Endodermal cell (in vitro differentiated cells): ENCODE results near the gene IQCH. TPM values are rescaled to one million over a fixed set of nuclear protein-coding genes. Genes with fewer than 3 reads are reported as not detected.

Experiments used
- DNase-seq: peaks from one replicate; pipeline ENCODE4 v3.0.0-alpha.2; 2017
- H3K27ac ChIP-seq: 2 replicates; pipeline ENCODE4 v1.5.1; 2013; ENCODE audit warnings: mild to moderate bottlenecking, low read depth, low read length, moderate library complexity
- H3K27me3 ChIP-seq: 2 replicates; pipeline ENCODE4 v1.6.1; 2013; ENCODE audit warnings: mild to moderate bottlenecking, low read length, moderate library complexity; ENCODE audit not compliant: insufficient read depth, control insufficient read depth, poor library complexity, severe bottlenecking
- H3K36me3 ChIP-seq: 2 replicates; pipeline ENCODE4 v1.7.0; 2013; ENCODE audit warnings: mild to moderate bottlenecking, low read length, moderate library complexity; ENCODE audit not compliant: control insufficient read depth, insufficient read depth
- H3K4me1 ChIP-seq: one replicate; pipeline ENCODE4 v1.7.0; 2013; ENCODE audit warnings: low read length; ENCODE audit not compliant: control insufficient read depth, insufficient read depth
- H3K4me3 ChIP-seq: 2 replicates; pipeline ENCODE4 v1.5.1; 2013; ENCODE audit warnings: mild to moderate bottlenecking, low read length, moderate library complexity
- H3K9ac ChIP-seq: 2 replicates; pipeline ENCODE4 v1.6.1; 2013; ENCODE audit warnings: mild to moderate bottlenecking, low read length, moderate library complexity; ENCODE audit not compliant: poor library complexity, severe bottlenecking; ENCODE audit errors: extremely low read depth
- H3K9me3 ChIP-seq: 2 replicates; pipeline ENCODE4 v1.6.1; 2013; ENCODE audit warnings: mild to moderate bottlenecking, low read length, moderate library complexity; ENCODE audit not compliant: control insufficient read depth
- H3K27ac Mint-ChIP-seq: 2 replicates; pipeline ENCODE4 v1.8.0; 2020; ENCODE audit warnings: mixed read lengths
- H3K27me3 Mint-ChIP-seq: 2 replicates; pipeline ENCODE4 v1.8.0; 2021; ENCODE audit warnings: mild to moderate bottlenecking, mixed read lengths; ENCODE audit not compliant: insufficient read depth
- H3K36me3 Mint-ChIP-seq: 2 replicates; pipeline ENCODE4 v1.8.0; 2020; ENCODE audit warnings: low read depth, mixed read lengths
- H3K4me1 Mint-ChIP-seq: 2 replicates; pipeline ENCODE4 v1.8.0; 2020; ENCODE audit warnings: mixed read lengths
- H3K4me3 Mint-ChIP-seq: 2 replicates; pipeline ENCODE4 v1.8.0; 2020; ENCODE audit warnings: mild to moderate bottlenecking, moderate library complexity, mixed read lengths
- H3K9me3 Mint-ChIP-seq: 2 replicates; pipeline ENCODE4 v1.8.0; 2020; ENCODE audit warnings: mild to moderate bottlenecking, mixed read lengths
- WGBS, 2 experiments: methylation state at CpG; one replicate each; pipeline versions ENCODE4 v1.1.5 to v1.1.7; 2013; ENCODE audit warnings: missing lambda C conversion rate in 2 of 2, mixed read lengths in 1 of 2; ENCODE audit not compliant: insufficient coverage in 1 of 2, insufficient read length in 1 of 2; 5-methylcytosine and 5-hydroxymethylcytosine counted together
- total RNA-seq, 2 donors: library from RNA; stranded (reverse); fragmentation: NEBNext Ultra II Directional in 1 of 2; extraction: Animal tissue kit (Norgen Biotek cat#: 25700) in 1 of 2; gene quantifications; 2 replicates in 1 of 2; 3 replicates in 1 of 2; pipeline ENCODE4 v1.2.1, GENCODE V29; 2021
- TF ChIP-seq, protein P1 (sequence below): fragments of 200-600 bp; sonication (generic); conservative IDR thresholded peaks from 2 replicates; pipeline ENCODE4 v1.5.0; 2021; ENCODE audit warnings: antibody characterized with exemption, mild to moderate bottlenecking

IQCH gene
- total RNA-seq, 2 donors from 2014 or later: 6.2 to 12.8 TPM

DNA sequence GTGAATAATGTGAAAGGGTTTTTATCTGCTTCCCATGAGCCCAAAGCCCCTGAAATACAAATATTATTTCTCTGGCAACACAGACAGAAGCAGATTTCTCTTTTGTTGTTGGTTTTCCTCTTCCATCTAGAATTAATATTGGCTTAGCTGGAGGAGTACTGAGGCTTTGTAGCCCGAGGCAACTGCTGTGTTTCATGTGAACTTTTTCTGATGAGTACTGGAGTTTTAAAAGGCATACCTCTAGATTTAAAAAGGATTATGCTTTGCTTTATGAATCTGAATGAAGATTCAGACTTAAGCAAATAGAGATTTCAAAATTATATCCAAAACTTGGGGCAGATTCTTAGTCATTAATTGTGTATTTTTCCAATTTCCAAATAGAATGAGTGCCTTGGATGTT is 50.9 kb downstream of the IQCH start:
- no peak overlapping the region for H3K27ac ChIP-seq
- TF ChIP-seq, protein P1, sequence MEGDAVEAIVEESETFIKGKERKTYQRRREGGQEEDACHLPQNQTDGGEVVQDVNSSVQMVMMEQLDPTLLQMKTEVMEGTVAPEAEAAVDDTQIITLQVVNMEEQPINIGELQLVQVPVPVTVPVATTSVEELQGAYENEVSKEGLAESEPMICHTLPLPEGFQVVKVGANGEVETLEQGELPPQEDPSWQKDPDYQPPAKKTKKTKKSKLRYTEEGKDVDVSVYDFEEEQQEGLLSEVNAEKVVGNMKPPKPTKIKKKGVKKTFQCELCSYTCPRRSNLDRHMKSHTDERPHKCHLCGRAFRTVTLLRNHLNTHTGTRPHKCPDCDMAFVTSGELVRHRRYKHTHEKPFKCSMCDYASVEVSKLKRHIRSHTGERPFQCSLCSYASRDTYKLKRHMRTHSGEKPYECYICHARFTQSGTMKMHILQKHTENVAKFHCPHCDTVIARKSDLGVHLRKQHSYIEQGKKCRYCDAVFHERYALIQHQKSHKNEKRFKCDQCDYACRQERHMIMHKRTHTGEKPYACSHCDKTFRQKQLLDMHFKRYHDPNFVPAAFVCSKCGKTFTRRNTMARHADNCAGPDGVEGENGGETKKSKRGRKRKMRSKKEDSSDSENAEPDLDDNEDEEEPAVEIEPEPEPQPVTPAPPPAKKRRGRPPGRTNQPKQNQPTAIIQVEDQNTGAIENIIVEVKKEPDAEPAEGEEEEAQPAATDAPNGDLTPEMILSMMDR: no peak
- no peak overlapping the region for H3K9ac ChIP-seq
- Mint-ChIP-seq H3K36me3 (no peaks in the 10 kb centered on the region), H3K27me3 (no peaks in the 10 kb centered on the region), H3K4me1 (no peaks in the 10 kb centered on the region), H3K27ac (no peak overlapping the region), H3K4me3 (no peak overlapping the region), H3K9me3 (no peaks in the 10 kb centered on the region)
- no peaks in the 10 kb centered on the region for H3K27me3 ChIP-seq
- no peaks in the 10 kb centered on the region for H3K9me3 ChIP-seq
- DNase-seq: no peak
- WGBS, 2 experiments: 33 to 47% methylated on average over 1 of the region's 1 CpG
- no peaks in the 10 kb centered on the region for H3K36me3 ChIP-seq
- H3K4me1 ChIP-seq: no peaks in the 10 kb centered on the region
- H3K4me3 ChIP-seq: no peak overlapping the region

DNA sequence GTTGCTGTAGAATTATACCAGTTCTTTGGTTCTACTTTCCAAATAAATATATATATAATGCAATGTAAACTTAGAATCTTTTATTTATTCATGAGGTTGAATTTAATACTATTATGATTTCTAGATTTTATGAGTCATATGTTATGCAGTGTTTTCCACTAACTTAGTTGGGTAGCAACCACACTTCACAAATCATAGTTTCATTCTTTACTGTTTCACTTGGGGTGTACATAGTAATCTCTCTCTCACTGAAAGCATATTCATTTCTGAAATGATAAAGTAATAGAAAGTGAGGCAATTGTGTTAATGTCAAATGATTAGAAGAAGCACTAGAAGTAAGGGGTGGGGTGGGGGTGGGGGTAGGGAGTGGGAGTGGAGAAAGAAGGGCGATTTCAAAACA is 52.6 kb downstream of the IQCH start:
- DNase-seq: no peak
- TF ChIP-seq, protein P1: no peak
- Histone ChIP-seq H3K27ac (no peak overlapping the region), H3K4me3 (no peak overlapping the region), H3K27me3 (no peaks in the 10 kb centered on the region), H3K4me1 (no peaks in the 10 kb centered on the region), H3K36me3 (no peaks in the 10 kb centered on the region), H3K9ac (no peak overlapping the region), H3K9me3 (no peaks in the 10 kb centered on the region)
- H3K27ac Mint-ChIP-seq: no peak overlapping the region
- H3K4me3 Mint-ChIP-seq: no peak overlapping the region
- no peaks in the 10 kb centered on the region for H3K9me3 Mint-ChIP-seq
- H3K36me3 Mint-ChIP-seq: no peaks in the 10 kb centered on the region
- H3K4me1 Mint-ChIP-seq: peaks cover 5% of the 10 kb centered on the region
- no peaks in the 10 kb centered on the region for H3K27me3 Mint-ChIP-seq
- no CpG with 5 or more reads among the region's 1 CpG for WGBS, 2 experiments

DNA sequence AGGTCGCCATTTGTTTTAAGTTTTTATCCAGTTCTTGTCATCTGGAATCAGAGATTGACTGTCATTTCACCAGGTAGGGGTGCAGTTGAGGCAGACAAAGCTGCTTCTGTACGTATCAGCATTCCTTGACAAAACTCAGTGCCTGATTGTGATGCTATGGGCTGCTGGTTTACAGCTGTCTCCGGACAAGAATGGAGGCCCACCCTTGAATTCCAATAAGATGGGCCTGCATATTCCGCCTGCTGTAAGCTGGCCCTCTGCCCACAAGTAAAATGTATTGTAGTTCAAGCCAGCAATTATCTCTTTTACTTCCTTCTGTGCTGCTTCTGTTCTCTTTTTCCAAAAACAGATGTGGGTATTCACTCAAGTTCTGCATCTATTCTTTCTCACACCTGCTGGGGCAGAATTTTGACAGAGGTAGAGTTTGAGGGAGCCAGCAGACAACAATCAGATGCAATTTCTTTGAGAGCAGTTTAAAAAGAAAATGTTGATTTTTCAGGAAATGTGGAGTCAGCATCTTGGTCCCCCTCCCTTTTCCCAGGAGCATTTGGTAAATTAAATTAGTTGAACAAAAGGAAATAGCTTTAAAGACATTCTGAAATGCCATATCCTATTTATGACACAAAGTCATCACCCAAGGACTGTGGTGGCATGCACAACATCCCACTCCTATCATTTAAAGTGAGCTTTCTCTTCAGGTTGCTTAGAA is 53.5 kb downstream of the IQCH start:
- Histone ChIP-seq H3K9me3 (no peaks in the 10 kb centered on the region), H3K4me1 (no peaks in the 10 kb centered on the region), H3K36me3 (no peaks in the 10 kb centered on the region), H3K27ac (no peak overlapping the region), H3K4me3 (no peak overlapping the region), H3K9ac (no peak overlapping the region), H3K27me3 (no peaks in the 10 kb centered on the region)
- H3K27ac Mint-ChIP-seq: no peak overlapping the region
- H3K4me3 Mint-ChIP-seq: no peak overlapping the region
- H3K27me3 Mint-ChIP-seq: no peaks in the 10 kb centered on the region
- peaks cover 10% of the 10 kb centered on the region for H3K4me1 Mint-ChIP-seq
- TF ChIP-seq, protein P1: no peak
- 78 to 81% methylated on average over 4 of the region's 4 CpGs for WGBS, 2 experiments
- DNase-seq: no peak
- no peaks in the 10 kb centered on the region for H3K36me3 Mint-ChIP-seq
- H3K9me3 Mint-ChIP-seq: no peaks in the 10 kb centered on the region
